ENCODE data around the gene CCT5. TPM values are rescaled to one million over a fixed set of nuclear protein-coding genes. Genes with fewer than 3 reads are reported as not detected.

Gene CCT5
- total RNA-seq: 212 TPM

DNA sequence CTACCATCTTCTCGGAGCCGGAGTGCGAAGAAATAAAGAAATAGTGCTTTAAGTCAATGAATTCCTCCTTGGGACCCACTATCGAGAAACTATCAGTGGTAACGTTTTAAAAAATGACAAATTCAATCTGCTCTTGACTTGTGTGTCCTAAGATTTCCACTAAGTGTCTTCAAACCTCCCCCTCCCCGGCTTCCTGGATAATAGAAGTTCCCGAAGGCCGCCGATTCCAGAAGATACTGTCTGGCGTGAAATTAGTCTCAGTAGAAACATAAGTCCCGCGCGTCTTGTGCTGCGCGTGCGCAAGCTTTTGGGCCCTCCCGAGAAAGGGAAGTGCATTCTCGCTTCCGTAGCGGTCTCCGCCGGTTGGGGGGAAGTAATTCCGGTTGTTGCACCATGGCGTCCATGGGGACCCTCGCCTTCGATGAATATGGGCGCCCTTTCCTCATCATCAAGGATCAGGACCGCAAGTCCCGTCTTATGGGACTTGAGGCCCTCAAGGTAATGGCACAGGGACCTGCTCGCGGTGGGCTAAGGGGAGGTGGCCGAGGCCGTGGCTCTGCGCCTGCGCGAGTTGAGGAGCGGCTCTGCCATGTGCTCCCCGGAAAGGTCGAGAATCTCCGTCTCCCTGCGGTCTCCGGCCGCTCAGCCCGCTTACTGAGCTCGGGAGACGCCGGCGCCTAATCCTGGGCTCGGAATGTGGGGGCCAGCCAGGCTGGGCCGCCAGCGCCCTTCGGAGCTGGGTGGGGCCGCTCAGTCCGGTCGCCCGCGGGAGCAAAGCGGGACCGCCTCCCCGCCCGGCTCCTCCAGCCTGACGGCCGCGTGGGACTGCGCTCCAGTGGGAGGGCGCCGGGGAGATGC lies at the start of gene CCT5:
Gene CCT5, plus strand, starts transcription at position 333 of the 858 bp plus-strand sequence. Its CDS starts 61 bp downstream, at position 394.
- H3K4me3 ChIP-seq (ENCODE audit: low read length in 3 of 3): peak within 1 kb of the TSS; percentile 86 to 98 (median 93)
- peaks cover 6 to 10% (median 9%) of the 10 kb centered on the region in 3 donors for H3K36me3 ChIP-seq (ENCODE audit: control insufficient read depth in 3 of 3, insufficient read depth in 3 of 3, low read length in 3 of 3)
- H3K9me3 ChIP-seq (ENCODE audit: control insufficient read depth in 3 of 3, low read length in 3 of 3): no peaks in the 10 kb centered on the region
- no peaks in the 10 kb centered on the region for H3K27me3 ChIP-seq (ENCODE audit: control insufficient read depth in 3 of 3, insufficient read depth in 3 of 3, low read length in 3 of 3)
- peaks cover 23 to 34% (median 23%) of the 10 kb centered on the region in 3 donors for H3K4me1 ChIP-seq (ENCODE audit: control insufficient read depth in 3 of 3, insufficient read depth in 3 of 3, low read length in 3 of 3)
- H3K9ac ChIP-seq (ENCODE audit: low read depth in 1 of 3, low read length in 3 of 3): peak within 1 kb of the TSS; percentile 87 to 91 (median 87)
- peak within 1 kb of the TSS; percentile 90 for H3K27ac ChIP-seq (ENCODE audit: low read depth, low read length)

DNA sequence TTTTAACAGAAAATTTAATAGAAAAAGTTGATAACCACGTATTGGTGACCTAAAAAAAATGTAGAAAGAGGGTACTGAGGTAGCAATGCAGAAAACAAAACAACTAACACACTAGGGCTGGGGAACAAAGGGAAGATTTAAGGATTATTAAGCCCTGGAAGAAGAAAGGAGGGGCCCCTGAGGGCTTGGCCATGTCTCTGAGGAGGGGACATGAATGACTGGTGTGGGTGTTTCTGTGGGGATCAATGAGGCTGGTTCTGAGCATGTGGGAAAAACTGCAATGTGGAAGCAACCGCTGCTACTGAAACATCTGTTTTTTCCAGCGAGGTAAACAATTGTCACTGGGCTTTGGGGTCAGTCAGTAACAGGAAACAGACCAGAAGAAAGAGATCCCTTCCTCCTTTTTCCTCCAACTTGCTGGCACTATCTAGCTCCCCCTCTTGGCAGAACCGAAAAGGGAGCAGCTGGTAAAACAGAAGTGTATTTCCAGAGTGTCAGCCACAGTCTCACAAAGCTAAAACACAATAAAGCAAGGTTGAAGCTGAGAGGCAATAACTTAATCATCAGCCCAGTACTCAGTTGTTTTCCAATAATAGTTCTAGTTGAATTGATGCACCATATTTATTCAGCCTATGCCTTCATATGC lies 48.7 kb upstream of the CCT5 start:
- no peak overlapping the region for H3K4me3 ChIP-seq (ENCODE audit: low read length in 3 of 3)
- no peaks in the 10 kb centered on the region for H3K36me3 ChIP-seq (ENCODE audit: control insufficient read depth in 3 of 3, insufficient read depth in 3 of 3, low read length in 3 of 3)
- H3K27ac ChIP-seq (ENCODE audit: low read depth, low read length): no peak overlapping the region
- H3K4me1 ChIP-seq (ENCODE audit: control insufficient read depth in 3 of 3, insufficient read depth in 3 of 3, low read length in 3 of 3): no peaks in the 10 kb centered on the region
- H3K9ac ChIP-seq (ENCODE audit: low read depth in 1 of 3, low read length in 3 of 3): no peak overlapping the region
- H3K27me3 ChIP-seq (ENCODE audit: control insufficient read depth in 3 of 3, insufficient read depth in 3 of 3, low read length in 3 of 3): no peaks in the 10 kb centered on the region
- H3K9me3 ChIP-seq (ENCODE audit: control insufficient read depth in 3 of 3, low read length in 3 of 3): peaks cover 0 to 5% (median 3%) of the 10 kb centered on the region in 3 donors

DNA sequence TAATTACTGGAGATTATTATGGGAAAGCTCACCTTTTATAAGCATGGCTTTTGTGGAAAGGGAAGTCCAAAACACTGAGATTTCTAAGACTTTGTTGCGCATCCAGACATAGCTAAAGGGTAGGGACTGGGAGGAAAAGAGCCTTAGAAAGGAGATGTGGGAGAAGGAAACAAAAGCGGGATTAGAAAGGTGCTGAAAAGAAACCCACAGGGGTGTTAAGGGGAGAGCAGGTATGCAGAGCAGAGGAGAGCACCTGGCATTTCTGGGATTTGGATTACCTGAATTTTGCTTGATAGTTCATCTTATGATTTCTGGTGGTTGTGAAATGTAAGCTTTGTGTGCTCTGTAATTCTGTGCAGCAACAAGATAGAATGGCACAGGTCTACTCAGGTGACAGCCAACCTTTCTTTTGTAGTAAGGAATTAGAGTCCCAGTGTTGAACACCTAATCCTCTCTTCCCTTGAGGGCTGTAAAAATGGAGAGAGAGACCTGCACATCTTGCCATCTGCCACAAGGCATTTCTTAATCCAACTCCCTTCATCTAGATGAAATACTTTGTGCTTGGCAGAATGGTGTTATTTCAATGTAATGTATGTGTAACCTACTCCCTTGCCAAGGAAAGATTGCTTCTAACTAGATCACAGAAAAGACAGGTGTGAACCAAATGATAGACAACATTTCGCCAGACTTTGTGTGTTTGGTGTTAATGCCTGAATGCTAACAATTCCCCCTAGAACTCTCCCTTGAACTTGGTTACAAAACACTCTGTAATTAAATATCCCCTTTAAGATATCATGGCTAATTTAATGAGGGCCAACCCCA lies 47.8 kb upstream of the CCT5 start:
- H3K9ac ChIP-seq (ENCODE audit: low read depth in 1 of 3, low read length in 3 of 3): no peak overlapping the region
- no peaks in the 10 kb centered on the region for H3K36me3 ChIP-seq (ENCODE audit: control insufficient read depth in 3 of 3, insufficient read depth in 3 of 3, low read length in 3 of 3)
- no peaks in the 10 kb centered on the region for H3K4me1 ChIP-seq (ENCODE audit: control insufficient read depth in 3 of 3, insufficient read depth in 3 of 3, low read length in 3 of 3)
- H3K9me3 ChIP-seq (ENCODE audit: control insufficient read depth in 3 of 3, low read length in 3 of 3): peaks cover 0 to 5% (median 3%) of the 10 kb centered on the region in 3 donors
- H3K4me3 ChIP-seq (ENCODE audit: low read length in 3 of 3): no peak overlapping the region
- H3K27me3 ChIP-seq (ENCODE audit: control insufficient read depth in 3 of 3, insufficient read depth in 3 of 3, low read length in 3 of 3): no peaks in the 10 kb centered on the region
- H3K27ac ChIP-seq (ENCODE audit: low read depth, low read length): no peak overlapping the region

DNA sequence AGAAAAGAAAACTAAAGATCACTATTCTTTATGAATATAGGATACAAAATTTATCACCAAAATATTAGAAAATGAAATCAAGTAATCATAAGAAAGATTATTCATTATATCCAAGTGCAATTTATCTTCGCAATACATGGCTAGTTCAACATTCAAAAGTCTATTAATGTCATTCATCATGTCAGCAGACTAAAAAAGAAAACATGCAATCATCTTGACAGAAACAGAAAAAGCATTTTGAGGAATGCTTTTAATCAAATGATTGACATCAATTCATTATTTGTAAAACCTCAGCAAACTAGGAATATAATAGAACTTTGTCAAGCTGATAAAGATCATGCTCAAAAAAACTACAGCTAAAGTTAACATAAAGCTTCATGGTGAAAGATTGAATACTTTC lies 41.1 kb upstream of the CCT5 start:
- Histone ChIP-seq H3K4me3 (ENCODE audit: low read length in 3 of 3) (no peak overlapping the region), H3K27me3 (ENCODE audit: control insufficient read depth in 3 of 3, insufficient read depth in 3 of 3, low read length in 3 of 3) (peaks cover 0 to 3% (median 0%) of the 10 kb centered on the region in 3 donors), H3K36me3 (ENCODE audit: control insufficient read depth in 3 of 3, insufficient read depth in 3 of 3, low read length in 3 of 3) (no peaks in the 10 kb centered on the region), H3K9ac (ENCODE audit: low read depth in 1 of 3, low read length in 3 of 3) (no peak overlapping the region), H3K9me3 (ENCODE audit: control insufficient read depth in 3 of 3, low read length in 3 of 3) (no peaks in the 10 kb centered on the region), H3K4me1 (ENCODE audit: control insufficient read depth in 3 of 3, insufficient read depth in 3 of 3, low read length in 3 of 3) (no peaks in the 10 kb centered on the region), H3K27ac (ENCODE audit: low read depth, low read length) (no peak overlapping the region)

DNA sequence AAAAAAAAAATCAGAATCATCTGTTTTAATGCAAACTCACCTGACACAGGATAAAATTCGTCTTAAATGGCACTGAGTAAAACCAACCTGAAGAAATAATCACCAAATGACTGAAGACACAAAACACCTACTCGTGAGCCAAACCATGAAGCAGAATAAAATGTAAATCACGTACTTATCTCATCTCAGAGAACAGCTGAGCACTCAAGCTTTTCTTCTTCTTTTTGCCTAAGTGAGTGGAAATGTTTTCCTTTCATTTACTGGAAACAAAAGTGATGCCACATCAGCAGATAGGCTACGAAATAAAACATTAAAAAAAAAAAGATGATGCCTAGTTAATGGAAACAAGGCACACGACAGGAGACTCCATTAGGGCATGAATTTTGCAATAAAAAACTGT lies 36.8 kb upstream of the CCT5 start:
- Histone ChIP-seq H3K9me3 (ENCODE audit: control insufficient read depth in 3 of 3, low read length in 3 of 3) (no peaks in the 10 kb centered on the region), H3K27me3 (ENCODE audit: control insufficient read depth in 3 of 3, insufficient read depth in 3 of 3, low read length in 3 of 3) (peaks cover 0 to 4% (median 0%) of the 10 kb centered on the region in 3 donors), H3K4me3 (ENCODE audit: low read length in 3 of 3) (no peak overlapping the region), H3K27ac (ENCODE audit: low read depth, low read length) (no peak overlapping the region), H3K9ac (ENCODE audit: low read depth in 1 of 3, low read length in 3 of 3) (no peak overlapping the region), H3K36me3 (ENCODE audit: control insufficient read depth in 3 of 3, insufficient read depth in 3 of 3, low read length in 3 of 3) (no peaks in the 10 kb centered on the region), H3K4me1 (ENCODE audit: control insufficient read depth in 3 of 3, insufficient read depth in 3 of 3, low read length in 3 of 3) (no peaks in the 10 kb centered on the region)

DNA sequence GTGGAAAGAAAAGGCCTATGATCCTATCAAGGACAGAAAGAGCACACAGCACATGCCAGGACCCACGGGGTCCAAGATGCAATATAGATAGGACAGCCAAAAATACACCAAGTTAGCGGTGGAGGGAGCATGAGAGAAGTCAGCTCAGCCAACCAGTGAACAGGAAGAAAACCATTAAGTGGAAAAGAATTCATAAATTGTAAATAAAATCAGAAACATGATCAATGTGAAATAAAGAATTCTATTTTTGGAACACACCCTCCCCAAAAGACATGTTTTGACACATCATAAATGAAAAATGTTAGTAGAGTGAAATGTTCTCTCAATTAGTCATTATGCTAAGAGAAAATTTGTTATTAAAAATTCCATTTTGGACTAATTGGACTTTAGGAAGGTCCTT lies 36.0 kb upstream of the CCT5 start:
- Histone ChIP-seq H3K4me1 (ENCODE audit: control insufficient read depth in 3 of 3, insufficient read depth in 3 of 3, low read length in 3 of 3) (no peaks in the 10 kb centered on the region), H3K36me3 (ENCODE audit: control insufficient read depth in 3 of 3, insufficient read depth in 3 of 3, low read length in 3 of 3) (no peaks in the 10 kb centered on the region), H3K9ac (ENCODE audit: low read depth in 1 of 3, low read length in 3 of 3) (no peak overlapping the region), H3K27ac (ENCODE audit: low read depth, low read length) (no peak overlapping the region), H3K9me3 (ENCODE audit: control insufficient read depth in 3 of 3, low read length in 3 of 3) (no peaks in the 10 kb centered on the region), H3K27me3 (ENCODE audit: control insufficient read depth in 3 of 3, insufficient read depth in 3 of 3, low read length in 3 of 3) (peaks cover 0 to 4% (median 0%) of the 10 kb centered on the region in 3 donors), H3K4me3 (ENCODE audit: low read length in 3 of 3) (no peak overlapping the region)

DNA sequence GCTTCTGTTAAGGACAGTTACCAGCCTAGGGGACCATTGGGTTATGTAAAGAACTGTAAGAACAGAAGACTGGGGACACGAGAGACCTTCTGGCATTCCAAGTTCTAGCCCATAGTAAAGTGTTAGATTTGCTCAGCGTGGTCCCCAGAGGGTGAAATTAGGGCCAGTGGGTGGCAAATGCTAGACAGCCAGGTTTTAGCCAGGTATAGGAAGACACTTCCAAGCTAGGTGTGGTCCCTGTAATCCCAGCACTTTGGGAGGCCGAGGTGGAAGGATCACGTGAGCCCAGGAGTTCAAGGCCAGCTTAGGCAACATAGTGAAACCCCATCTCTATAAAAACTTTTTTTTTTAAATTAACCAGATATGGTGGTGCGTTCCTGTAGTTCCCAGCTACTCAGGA lies 34.7 kb upstream of the CCT5 start:
- no peak overlapping the region for H3K9ac ChIP-seq (ENCODE audit: low read depth in 1 of 3, low read length in 3 of 3)
- peaks cover 0 to 4% (median 0%) of the 10 kb centered on the region in 3 donors for H3K27me3 ChIP-seq (ENCODE audit: control insufficient read depth in 3 of 3, insufficient read depth in 3 of 3, low read length in 3 of 3)
- no peaks in the 10 kb centered on the region for H3K4me1 ChIP-seq (ENCODE audit: control insufficient read depth in 3 of 3, insufficient read depth in 3 of 3, low read length in 3 of 3)
- no peak overlapping the region for H3K27ac ChIP-seq (ENCODE audit: low read depth, low read length)
- H3K4me3 ChIP-seq (ENCODE audit: low read length in 3 of 3): no peak overlapping the region
- H3K36me3 ChIP-seq (ENCODE audit: control insufficient read depth in 3 of 3, insufficient read depth in 3 of 3, low read length in 3 of 3): no peaks in the 10 kb centered on the region
- no peaks in the 10 kb centered on the region for H3K9me3 ChIP-seq (ENCODE audit: control insufficient read depth in 3 of 3, low read length in 3 of 3)

DNA sequence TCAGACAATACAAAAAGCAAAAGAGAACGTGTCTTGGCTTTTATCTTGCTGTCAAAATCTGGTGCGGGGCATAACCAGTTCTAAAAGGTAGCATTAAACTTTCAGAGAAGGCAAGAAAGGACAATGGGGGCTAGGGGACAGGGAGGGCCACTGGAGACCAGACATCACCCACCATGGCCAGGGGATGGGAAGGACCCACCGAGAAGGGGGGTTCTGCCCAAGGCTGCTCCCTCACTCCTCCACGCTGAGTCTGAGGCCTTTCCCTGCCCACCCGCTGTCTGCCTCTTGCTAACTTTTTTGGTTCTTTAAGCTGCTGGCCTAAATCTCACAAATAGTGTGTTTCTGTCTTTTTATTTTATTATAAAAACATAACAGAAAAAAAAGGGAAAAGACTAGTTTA lies 34.0 kb upstream of the CCT5 start:
- no peaks in the 10 kb centered on the region for H3K9me3 ChIP-seq (ENCODE audit: control insufficient read depth in 3 of 3, low read length in 3 of 3)
- H3K4me3 ChIP-seq (ENCODE audit: low read length in 3 of 3): no peak overlapping the region
- no peak overlapping the region for H3K9ac ChIP-seq (ENCODE audit: low read depth in 1 of 3, low read length in 3 of 3)
- no peaks in the 10 kb centered on the region for H3K4me1 ChIP-seq (ENCODE audit: control insufficient read depth in 3 of 3, insufficient read depth in 3 of 3, low read length in 3 of 3)
- H3K36me3 ChIP-seq (ENCODE audit: control insufficient read depth in 3 of 3, insufficient read depth in 3 of 3, low read length in 3 of 3): no peaks in the 10 kb centered on the region
- peaks cover 0 to 4% (median 0%) of the 10 kb centered on the region in 3 donors for H3K27me3 ChIP-seq (ENCODE audit: control insufficient read depth in 3 of 3, insufficient read depth in 3 of 3, low read length in 3 of 3)
- H3K27ac ChIP-seq (ENCODE audit: low read depth, low read length): no peak overlapping the region

DNA sequence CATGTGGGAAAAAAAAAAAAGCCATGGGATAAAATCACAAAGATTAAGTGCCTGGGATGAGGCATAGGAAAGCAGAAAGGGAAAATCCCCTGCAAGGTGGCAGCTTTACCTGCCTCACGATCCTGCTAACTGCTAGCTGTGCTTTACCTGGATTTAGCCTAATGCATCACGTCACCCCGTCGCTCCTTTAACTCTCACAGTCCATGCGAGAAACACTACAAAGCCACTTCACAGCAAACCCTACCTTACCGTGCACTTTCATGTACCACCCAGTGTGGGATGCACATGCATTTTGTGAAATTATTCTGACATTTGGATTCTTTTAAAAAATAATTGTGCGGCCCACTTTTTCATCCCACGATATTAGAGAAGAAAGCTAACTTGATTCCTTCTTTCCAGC lies 31.4 kb upstream of the CCT5 start:
- H3K27me3 ChIP-seq (ENCODE audit: control insufficient read depth in 3 of 3, insufficient read depth in 3 of 3, low read length in 3 of 3): peaks cover 0 to 4% (median 0%) of the 10 kb centered on the region in 3 donors
- H3K36me3 ChIP-seq (ENCODE audit: control insufficient read depth in 3 of 3, insufficient read depth in 3 of 3, low read length in 3 of 3): peaks cover 0 to 14% (median 4%) of the 10 kb centered on the region in 3 donors
- no peak overlapping the region for H3K9ac ChIP-seq (ENCODE audit: low read depth in 1 of 3, low read length in 3 of 3)
- no peaks in the 10 kb centered on the region for H3K4me1 ChIP-seq (ENCODE audit: control insufficient read depth in 3 of 3, insufficient read depth in 3 of 3, low read length in 3 of 3)
- no peak overlapping the region for H3K27ac ChIP-seq (ENCODE audit: low read depth, low read length)
- no peak overlapping the region for H3K4me3 ChIP-seq (ENCODE audit: low read length in 3 of 3)
- H3K9me3 ChIP-seq (ENCODE audit: control insufficient read depth in 3 of 3, low read length in 3 of 3): no peaks in the 10 kb centered on the region

Data from skeletal muscle tissue (tissue), 4 donors.